ENCODE measurements around the gene STUB1.

The STUB1 gene

GRCh38 chr16:648071-648780, 32.0 kb upstream of the STUB1 start:
- no peaks in the 10 kb centered on the region for H3K9me3 Mint-ChIP-seq
- H3K4me3 Mint-ChIP-seq: peak overlapping the region; percentile 79 to 84 (median 84)
- peaks cover 14% of the 10 kb centered on the region for H3K27me3 Mint-ChIP-seq (ENCODE audit: low read depth)
- H3K4me1 Mint-ChIP-seq: no peaks in the 10 kb centered on the region
- TF ChIP-seq CTCF (IDR thresholded peaks at IDR 0.05; ENCODE audit: unreplicated experiment in 3 of 3): peak; percentile 28 to 42 (median 40)
- H3K27ac Mint-ChIP-seq: peak overlapping the region in 2 of 3 experiments; percentile 69 to 79
- H3K36me3 Mint-ChIP-seq (ENCODE audit: low read depth): no peaks in the 10 kb centered on the region

GRCh38 chr16:648781-649589, 31.2 kb upstream of the STUB1 start, which contains the start of gene WDR90:
Gene WDR90 (plus strand): TSS chr16:649365. CDS start chr16:649417, 52 bp downstream.
- H3K4me3 Mint-ChIP-seq: peak within 1 kb of the TSS; percentile 79 to 84 (median 84)
- H3K9me3 Mint-ChIP-seq: no peaks in the 10 kb centered on the region
- peaks cover 9% of the 10 kb centered on the region for H3K27me3 Mint-ChIP-seq (ENCODE audit: low read depth)
- TF ChIP-seq CTCF (IDR thresholded peaks at IDR 0.05; ENCODE audit: unreplicated experiment in 3 of 3): no peak
- H3K4me1 Mint-ChIP-seq: no peaks in the 10 kb centered on the region
- H3K27ac Mint-ChIP-seq: peak within 1 kb of the TSS in 2 of 3 experiments; percentile 69 to 79
- H3K36me3 Mint-ChIP-seq (ENCODE audit: low read depth): no peaks in the 10 kb centered on the region

- Mint-ChIP-seq H3K4me1 (no peaks in the 10 kb centered on the region), H3K36me3 (ENCODE audit: low read depth) (no peaks in the 10 kb centered on the region), H3K27ac (no peak overlapping the region), H3K9me3 (no peaks in the 10 kb centered on the region), H3K4me3 (peak overlapping the region; percentile 79 to 81 (median 80)), H3K27me3 (ENCODE audit: low read depth) (peaks cover 3% of the 10 kb centered on the region)
- TF ChIP-seq CTCF (IDR thresholded peaks at IDR 0.05; ENCODE audit: unreplicated experiment in 3 of 3): no peak
Measured at GRCh38 chr16:649631-650030, 30.6 kb upstream of the STUB1 start.

GRCh38 chr16:651844-652243, 28.4 kb upstream of the STUB1 start:
- TF ChIP-seq CTCF (IDR thresholded peaks at IDR 0.05; ENCODE audit: unreplicated experiment in 3 of 3): no peak
- Mint-ChIP-seq H3K9me3 (no peaks in the 10 kb centered on the region), H3K36me3 (ENCODE audit: low read depth) (no peaks in the 10 kb centered on the region), H3K27me3 (ENCODE audit: low read depth) (no peaks in the 10 kb centered on the region), H3K4me3 (peak overlapping the region; percentile 16 to 61 (median 20)), H3K27ac (no peak overlapping the region), H3K4me1 (no peaks in the 10 kb centered on the region)

GRCh38 chr16:652454-653305, 27.5 kb upstream of the STUB1 start:
- H3K36me3 Mint-ChIP-seq (ENCODE audit: low read depth): no peaks in the 10 kb centered on the region
- H3K4me1 Mint-ChIP-seq: no peaks in the 10 kb centered on the region
- no peak overlapping the region for H3K27ac Mint-ChIP-seq
- no peaks in the 10 kb centered on the region for H3K27me3 Mint-ChIP-seq (ENCODE audit: low read depth)
- peak overlapping the region; percentile 53 to 74 (median 64) for H3K4me3 Mint-ChIP-seq
- no peak for TF ChIP-seq CTCF (IDR thresholded peaks at IDR 0.05; ENCODE audit: unreplicated experiment in 3 of 3)
- no peaks in the 10 kb centered on the region for H3K9me3 Mint-ChIP-seq
